ENCODE measurements around the gene IER5.

The IER5 gene

DNA sequence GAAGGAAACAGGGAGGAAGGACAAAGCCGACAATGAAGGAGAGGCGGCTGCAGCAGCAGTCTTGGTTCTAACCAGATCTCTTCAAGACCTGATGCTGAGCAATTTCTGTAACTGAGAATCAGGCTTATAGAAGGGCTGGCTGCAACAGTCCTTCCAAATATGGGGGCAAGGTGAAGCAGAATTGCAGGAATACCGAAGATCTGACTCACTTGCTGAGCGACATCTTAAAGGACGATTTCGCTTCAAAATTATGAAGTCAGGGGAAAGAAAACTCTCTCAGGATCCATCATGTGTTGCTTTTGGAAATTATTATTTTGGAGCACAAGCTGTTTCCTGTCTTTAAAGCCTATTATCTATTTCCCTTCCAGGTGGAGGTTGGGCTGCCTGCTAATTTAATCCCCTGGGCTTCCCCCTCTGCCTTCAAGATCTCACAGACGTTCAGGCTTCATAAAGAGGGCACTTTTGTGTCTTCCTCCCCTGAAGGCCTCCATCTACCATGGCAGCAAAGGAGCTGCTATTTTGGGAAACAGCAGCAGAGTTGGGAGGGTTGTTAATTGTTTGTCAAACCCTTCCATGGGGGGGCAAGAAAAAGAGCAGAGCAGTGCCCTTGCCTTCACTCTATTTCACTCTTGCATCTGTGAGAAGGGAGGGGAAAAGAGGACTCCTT lies 10.8 kb upstream of the IER5 start:
- DNase-seq (ENCODE audit: low spot score): no peak

DNA sequence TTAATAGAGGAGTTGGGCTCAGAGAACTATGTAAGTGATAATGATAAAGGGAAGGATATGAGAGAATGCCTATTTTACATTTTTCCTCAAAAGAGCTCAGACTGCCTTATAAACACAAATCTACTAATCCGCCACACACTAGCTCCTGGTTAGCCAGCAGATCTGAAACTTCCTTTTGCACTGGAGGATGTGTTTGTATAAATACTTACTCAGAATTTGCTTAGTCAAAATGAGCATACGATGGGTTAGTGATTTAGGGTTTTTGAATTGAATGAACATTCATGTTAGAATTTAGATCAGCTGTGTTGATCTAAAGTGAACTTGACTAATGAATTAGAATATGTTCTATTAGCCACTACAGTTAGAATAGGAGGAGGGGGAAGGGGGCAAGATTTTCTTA lies 9.1 kb upstream of the IER5 start:
- DNase-seq (ENCODE audit: low spot score): no peak

DNA sequence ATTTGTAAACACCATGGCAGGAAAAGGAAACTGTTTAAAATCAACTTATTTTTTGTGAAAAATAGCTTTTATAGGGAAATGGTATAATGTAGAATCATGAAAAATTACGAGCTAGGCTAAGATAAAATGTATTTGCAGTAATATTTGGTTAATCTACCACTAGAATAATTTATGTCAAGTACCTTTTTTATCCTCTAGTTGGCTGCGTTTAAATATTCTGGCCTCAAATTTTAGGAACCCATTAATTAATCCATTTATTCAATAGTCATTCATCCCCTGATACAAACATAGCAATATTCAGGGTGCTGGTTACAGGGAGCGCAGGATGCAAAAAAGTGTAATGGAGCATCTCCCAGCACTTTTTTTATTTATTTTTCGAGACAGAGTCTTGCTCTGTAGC lies 8.6 kb upstream of the IER5 start:
- no peak for DNase-seq (ENCODE audit: low spot score)

DNA sequence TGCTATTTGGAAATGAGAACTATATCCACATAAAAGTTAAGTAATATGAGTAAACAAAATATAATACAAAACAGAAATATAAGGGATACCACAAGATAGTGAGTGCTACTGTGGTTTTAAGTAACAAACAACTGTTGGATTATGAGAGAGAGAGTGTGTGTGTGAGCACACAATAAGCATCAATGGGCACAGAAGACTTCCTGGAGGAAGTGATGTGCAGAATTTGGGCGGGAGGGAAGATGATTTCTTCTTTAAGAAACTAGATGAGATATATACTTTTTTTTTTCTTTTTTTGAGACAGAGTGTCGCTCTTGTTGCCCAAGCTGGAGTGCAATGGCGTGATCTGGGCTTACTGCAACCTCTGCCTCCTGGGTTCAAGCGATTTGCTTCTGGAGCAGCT lies 7.9 kb upstream of the IER5 start:
- no peak for DNase-seq (ENCODE audit: low spot score)

DNA sequence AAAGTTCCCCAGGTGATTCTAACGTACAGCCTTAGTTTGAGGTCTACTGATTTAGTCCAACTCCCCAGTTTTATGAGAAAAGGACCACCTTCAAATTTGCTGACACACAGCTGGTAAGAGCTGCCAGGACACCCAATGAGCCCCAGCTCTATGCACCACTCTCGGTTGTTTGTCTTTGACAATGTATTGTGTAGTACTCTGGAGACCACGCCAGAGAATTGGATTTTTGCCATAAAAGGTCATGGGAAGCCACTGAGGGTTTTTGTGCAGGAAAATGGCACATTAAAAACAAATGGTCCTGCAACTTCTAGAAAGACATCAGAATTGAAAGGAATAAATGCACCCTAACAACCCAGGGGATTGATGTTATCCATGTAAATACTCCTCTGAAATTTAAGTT lies 7.1 kb upstream of the IER5 start:
- DNase-seq (ENCODE audit: low spot score): no peak

DNA sequence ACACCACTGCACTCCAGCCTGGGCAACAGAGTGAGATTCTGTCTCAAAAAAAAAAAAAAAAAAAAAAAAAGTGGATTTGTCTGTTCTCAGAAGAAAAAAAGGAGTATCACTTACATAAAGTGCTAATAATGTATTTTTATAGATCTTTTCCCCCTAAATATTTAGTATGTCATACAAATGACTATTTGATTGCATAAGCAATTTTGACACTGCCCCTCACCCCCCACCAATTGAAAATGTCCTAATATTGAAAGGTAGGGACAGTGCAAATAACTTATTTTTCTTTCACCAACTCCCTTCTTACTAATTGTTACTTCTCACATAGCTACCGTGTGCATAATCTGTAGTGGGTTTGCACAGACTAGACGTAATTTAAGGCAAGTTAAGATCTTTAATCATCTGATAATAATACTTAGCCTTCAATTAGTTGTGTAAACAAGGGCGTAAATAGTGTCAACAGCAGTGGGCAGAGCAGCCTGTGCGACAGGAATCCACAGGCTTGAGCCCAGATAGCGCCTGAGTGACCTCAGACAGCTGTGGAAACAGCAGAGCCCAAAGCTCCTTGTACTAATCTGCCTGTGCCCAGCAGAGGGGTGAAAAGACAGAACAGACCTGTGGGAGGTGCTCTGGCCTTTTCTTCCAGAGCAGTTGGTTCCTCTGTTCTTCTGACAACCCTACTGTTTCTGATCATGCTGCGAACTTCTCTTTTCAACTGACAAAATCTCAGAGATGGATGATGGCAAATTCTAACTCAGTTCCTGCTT lies 4.5 kb upstream of the IER5 start:
- peak; percentile 79 for DNase-seq (ENCODE audit: low spot score)

DNA sequence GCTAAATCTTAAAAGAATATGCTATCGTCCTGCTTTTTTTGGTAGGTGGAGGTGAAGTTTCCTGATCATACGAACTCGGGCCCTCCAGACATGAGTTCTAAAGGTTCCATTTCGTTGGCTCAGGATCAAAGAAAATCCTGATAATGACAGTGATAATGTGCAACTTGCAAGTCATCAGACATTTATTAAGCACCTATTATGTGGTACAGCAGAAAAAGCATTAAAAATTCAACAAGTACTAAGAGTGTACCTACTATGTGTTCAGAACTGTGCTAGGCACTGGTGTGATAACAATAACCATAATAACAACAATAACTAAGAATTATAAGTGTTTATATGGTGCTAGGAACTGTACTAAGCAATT lies 3.9 kb upstream of the IER5 start:
- DNase-seq (ENCODE audit: low spot score): no peak

DNA sequence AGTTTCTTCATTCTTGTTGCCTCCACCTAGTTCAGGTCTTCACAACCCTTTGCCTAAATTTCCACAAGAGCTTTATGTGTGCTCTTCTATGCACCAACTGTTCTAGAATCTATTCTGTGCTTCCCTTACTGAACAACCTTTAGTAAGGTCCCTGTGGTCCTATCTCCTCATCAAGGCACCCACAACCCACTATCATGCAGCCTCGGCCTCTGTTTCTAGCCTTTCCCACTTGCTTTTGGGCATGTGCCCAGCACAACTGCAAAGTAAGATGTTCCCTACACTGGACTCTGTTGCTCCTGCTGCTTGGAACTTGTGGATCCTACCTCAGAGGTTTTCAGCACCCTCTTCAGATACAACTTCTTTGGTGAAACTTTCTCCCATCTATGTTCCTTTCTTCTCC lies 2.4 kb upstream of the IER5 start:
- DNase-seq (ENCODE audit: low spot score): no peak

DNA sequence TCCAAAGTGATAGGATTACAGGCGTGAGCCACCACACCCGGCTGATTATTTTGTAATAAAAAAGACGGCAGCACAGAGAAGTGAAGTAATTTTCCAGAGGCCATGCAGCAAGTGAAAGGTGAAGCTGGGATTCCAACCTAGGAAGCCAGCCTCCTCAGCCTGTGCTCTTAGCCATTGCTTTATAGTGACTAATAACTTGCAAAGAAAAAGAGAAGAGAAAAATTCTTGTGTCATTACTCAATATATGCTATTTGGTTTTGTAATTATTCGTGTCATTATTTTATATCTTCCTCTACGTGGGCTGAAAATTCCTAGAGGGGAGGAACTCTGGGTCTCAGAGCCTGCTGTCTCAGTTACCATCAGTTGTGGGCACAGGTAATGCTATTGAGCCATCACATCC lies 1.6 kb upstream of the IER5 start:
- DNase-seq (ENCODE audit: low spot score): no peak

DNA sequence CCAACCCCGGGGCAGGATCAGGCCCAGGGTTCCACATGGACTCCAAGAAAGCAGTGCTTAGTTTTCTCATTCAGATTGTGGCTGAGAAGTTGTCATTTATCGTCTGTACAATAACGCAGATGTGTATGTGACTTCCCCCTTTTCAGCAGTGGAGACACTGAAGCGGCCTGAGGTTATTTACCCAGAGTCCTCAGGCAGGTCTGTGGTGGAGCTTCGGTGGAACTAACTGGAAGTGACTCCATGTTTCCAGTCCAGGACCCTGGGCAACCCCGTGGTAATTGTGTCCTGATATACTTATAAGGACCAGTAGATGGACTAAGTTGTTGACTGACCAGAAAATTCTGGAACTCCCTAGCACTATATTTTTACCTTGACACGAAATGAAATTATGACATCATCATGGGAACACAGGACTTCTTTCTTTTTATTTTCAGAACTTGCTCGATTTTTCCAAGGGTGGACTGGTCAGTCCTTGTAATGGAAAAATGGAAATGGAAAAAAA lies 1.0 kb upstream of the IER5 start:
- no peak for DNase-seq (ENCODE audit: low spot score)

DNA sequence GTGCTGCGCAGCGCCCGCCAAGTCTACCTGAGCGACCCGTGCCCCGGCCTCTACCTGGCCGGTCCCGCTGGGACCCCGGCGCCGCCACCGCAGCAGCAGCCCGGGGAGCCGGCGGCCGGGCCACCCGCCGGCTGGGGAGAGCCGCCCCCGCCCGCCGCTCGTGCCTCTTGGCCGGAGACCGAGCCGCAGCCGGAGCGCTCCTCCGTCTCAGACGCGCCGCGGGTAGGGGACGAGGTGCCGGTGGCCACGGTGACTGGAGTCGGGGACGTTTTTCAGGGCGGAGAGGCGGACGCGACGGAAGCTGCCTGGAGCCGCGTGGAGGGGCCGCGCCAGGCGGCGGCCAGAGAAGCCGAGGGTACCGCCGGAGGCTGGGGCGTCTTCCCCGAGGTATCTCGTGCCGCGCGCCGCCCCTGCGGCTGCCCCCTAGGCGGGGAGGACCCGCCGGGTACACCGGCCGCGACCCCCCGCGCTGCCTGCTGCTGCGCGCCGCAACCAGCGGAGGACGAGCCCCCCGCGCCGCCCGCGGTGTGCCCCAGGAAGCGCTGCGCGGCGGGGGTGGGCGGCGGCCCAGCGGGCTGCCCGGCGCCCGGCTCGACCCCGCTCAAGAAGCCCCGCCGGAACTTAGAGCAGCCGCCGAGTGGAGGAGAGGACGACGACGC lies 646 bp downstream of the IER5 start:
- peak; percentile 23 for DNase-seq (ENCODE audit: low spot score)

DNA sequence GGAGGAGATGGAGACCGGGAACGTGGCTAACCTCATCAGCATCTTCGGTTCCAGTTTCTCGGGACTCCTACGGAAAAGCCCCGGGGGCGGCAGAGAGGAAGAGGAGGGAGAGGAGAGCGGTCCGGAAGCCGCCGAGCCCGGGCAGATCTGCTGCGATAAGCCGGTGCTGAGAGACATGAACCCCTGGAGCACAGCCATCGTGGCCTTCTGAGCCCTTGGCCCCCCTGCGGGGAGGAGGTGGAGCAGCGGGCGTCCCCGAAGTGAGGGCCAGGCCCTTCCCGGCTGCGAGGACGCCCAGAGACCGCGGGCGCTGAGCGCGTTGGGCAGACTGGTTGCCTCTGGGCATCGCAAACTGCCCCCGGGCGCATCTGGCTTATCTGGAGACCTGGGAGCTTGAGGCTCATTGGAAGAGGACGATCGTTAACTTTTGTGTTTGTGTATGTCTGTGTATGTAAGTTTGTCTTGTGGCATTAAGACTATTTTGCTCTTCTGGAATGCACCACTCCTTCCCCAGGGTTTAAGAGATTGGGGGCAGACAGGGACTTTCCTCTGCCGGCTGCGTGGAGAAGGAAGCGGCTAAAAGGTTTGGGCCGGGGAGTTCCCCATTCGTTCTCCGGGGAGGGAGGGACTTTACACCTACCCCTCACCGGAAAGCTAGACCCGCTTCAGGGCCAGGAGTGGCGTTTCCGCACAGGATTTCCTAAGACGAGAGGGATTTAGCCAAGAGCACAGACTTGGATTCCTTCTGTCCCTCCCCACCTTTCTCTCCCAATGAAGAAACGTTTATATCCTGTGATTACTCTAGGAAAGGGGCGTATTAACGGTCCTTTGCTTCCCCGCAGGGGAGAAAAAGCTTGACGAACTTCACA lies 1.4 kb downstream of the IER5 start:
- DNase-seq (ENCODE audit: low spot score): peak; percentile 83

DNA sequence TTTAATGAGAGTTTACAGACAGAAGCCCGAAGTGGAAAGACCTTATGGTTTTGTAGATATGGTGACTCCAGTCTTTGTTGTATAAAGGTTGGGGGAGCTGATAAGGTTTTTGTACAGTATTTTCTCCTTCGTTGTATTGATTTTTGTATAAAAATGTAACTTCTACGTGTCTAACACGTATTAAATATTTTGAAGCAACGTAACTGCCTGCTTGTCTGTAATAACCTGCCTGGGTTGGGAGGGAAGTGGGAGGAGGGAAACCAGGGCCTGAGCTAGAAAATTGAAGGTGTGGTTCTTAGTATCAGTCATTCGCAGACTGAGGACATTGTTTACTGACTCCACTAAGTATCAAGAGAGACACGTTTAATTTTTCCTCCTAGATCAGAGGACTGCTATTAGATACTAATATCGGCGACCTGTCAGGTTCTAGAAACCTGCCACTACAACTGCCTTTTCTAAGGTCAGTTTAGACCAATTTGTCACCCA lies 2.2 kb downstream of the IER5 start:
- DNase-seq (ENCODE audit: low spot score): peak; percentile 66

DNA sequence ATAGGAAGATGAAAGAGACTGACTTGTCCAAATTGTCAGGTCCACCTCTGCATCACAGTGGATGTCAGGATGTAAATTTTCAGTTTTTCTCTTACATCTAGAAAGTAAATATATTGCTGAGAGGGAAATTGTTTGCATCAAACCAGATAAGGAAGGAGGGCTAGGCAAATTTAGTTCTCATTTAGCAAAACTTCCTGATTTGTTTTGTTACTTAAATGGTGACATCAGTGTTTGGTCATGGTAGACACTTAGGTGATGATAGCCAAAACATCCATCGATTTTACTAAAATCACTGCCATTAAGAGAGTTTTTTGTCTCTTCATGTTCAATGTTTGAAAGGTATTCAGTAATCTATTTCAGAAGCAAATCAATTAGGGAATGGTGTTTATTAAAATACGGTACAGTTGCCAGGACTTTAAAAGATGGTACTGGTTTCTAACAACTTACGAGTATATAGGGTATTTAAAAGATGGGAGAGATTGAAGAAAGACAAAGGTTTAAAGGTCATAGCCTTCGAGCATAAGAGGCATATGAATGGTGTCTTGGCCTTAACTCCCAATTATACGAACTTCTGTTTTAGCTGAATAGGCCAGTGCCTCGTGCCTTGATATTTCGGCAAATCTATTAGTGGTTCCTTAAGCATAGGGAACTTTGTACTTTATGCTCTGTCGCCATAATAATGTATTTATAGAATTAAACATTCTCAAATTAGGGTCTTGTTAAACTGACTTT lies 3.0 kb downstream of the IER5 start:
- no peak for DNase-seq (ENCODE audit: low spot score)

DNA sequence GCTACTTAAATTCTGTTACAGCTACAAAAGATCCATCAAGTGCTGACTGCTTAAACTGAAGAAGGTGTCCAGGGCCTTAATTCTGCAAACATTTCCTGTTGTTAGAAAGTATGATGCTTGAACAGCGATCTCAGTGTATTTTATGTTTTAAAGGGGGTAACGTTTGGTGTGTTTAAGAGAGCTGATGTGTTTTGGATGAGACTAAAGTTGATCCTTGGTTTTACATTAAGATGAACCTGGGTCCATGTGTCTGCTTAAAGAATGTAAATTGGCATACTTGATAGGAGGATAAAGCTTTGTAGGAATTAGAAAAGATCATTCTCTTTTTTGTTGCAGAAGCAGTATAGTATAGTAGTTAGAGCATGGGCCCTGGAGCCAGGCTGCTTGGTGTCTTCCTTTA lies 3.6 kb downstream of the IER5 start:
- DNase-seq (ENCODE audit: low spot score): no peak

DNA sequence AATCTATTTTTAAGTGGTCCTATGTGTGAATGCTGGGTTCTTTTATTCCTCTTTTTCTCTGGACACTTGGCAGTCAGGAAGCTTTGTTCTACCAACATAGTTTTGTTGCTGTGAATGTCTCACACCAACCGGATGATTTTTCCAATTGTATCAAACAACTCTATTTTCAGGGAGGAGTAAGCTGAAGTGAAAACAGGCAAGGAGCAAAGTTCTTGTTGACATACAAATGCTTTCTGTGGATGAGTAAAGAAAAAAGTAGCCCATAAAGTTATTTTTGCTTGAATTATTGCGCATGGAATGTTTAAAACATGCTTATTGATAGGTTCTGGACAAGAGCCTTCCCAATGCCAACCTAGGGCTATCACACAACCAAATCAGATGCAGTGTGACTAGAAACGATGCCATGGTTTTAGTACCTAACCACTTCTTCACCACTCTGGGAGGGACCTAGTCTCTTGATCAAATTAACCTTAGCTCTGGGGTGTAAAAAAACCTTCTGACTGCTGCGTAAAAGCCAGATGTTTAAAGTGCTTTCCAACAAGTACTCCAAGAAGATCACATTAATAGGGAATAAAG lies 4.5 kb downstream of the IER5 start:
- no peak for DNase-seq (ENCODE audit: low spot score)

DNA sequence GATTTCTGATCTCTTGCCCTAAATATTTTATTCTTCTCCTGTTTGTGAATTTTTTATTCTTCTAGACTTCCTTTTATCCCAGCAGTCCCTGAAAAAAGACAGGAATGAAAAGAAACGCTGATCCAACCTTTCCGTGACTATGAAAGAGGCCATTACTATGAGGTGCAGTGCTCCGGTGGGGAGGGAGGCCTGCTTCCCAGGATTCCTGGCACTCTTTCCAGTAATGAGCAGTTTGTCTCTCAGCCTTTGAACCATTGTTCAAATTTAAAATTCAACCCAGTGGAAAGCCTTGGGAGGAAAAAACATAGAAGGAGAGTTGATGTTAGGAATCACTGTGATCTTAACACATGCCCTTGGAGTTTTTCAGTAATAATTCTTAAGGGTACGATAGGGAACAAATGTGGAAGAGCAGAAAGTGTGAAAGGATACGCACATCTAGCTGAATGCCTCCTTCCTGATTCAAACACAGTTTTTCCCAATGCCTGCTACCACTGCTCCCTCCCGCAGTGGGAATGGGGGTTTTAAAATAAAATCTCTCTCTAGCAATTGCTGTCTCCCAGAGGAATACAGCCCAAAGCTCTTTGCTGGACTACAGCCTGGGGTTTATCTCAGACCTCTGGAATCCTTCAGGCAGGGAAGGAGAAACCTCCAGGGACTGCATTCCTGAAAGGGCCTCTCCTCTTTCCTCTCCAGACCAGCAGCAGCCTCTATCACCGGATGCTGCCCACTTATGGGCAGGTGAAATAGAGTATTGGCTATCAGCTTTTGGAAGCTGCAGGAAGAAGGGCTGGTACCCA lies 6.1 kb downstream of the IER5 start:
- DNase-seq (ENCODE audit: low spot score): no peak

DNA sequence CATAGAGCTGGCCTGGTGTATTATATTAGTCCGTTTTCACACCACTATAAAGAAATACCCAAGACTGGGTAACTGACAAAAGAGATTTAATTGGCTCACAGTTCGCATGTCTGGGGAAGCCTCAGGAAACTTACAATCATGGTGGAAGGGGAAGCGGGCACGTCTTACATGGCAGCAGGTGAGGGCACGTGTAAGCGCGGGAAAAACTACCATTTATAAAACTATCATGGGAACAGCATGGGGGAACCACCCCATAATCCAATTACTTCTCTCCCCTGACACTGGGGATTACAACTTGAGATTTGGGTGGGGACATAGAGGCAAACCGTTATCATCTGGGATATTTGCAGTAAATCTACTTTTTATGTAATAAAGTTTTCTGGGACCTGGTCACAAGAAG lies 6.8 kb downstream of the IER5 start:
- no peak for DNase-seq (ENCODE audit: low spot score)

DNA sequence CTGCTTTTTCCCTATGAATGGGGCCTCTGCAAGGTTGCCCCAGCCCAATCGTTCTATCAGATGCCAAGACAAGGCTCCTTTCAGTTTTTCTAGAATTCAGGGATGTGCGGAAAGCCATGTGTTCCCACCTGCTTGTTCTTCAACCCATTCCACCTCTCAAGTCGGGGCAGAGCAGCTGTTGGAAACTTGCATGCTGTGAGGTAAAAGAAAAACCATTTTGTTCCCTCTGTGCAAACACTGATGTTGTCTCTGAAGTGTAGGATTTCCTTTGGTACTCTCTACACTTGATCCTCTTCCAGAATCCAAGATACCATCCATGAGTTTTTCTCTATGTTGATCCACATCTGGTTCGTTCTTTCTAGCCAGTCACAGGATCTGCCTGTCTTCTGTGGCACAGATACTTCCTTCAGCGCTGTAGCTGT lies 7.3 kb downstream of the IER5 start:
- DNase-seq (ENCODE audit: low spot score): no peak

DNA sequence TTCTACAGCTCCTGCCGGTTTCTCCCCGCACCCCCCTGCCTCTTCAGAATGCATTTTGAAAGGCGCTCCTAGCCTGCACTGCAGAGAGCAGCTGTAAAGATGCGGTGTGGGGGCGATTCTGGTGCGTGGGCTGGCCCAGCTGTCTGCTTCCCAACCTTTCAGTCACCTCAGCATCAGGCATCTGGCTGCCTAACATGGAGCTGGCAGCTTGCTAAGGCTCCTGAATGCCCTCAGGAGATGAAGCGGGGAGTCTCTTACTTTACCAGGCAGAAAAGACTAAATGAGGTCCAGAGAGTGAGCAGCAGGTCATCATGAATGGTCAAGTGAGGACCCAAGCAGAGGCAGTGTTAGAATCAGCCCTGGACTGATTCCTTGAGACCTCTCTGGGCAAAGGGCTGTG lies 8.7 kb downstream of the IER5 start:
- DNase-seq (ENCODE audit: low spot score): no peak

Data from CD4-positive, alpha-beta T cell treated with Interleukin-2 at 100 ng/mL for 4 hours (primary cell).